ENCODE measurements around the gene FANCG. TPM values are rescaled to one million over a fixed set of nuclear protein-coding genes. Genes with fewer than 3 reads are reported as not detected.
A peak's percentile ranks its signal among the peaks of the same experiment; 100 is the strongest.

FANCG gene
- total RNA-seq, 1 donor from 2014 or later = 28.8 TPM

DNA sequence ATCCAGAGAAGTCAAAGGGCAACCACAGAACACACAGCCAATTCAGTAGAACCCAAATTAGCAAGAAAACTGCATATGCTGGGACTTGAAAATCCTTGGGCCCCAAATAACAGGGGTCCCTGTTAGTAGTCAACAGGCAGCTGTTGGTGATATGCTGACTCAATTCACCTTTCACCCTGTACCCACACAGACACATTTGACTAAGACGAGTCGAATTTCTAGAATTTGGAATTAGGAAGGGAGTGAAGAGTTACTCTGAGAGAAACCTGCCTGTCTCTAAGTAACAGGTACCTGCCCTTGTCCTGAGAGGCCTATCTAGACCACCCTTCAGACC lies 6.5 kb downstream of the FANCG start:
- ChIA-PET CTCF (no interaction called here), POLR2A (no interaction called here)
- no peaks in the 10 kb centered on the region for H3K9me3 Mint-ChIP-seq
- H3K36me3 Mint-ChIP-seq (ENCODE audit: low read depth) = peaks cover 38% of the 10 kb centered on the region
- peak overlapping the region; percentile 93 for H3K27ac Mint-ChIP-seq
- H3K4me1 Mint-ChIP-seq = peaks cover 43% of the 10 kb centered on the region
- intact Hi-C loops (cut with micrococcal nuclease) = no loop called here
- no peak for DNase-seq
- ATAC-seq (ENCODE audit: low read depth) = no peak
- TF ChIP-seq, protein P1, sequence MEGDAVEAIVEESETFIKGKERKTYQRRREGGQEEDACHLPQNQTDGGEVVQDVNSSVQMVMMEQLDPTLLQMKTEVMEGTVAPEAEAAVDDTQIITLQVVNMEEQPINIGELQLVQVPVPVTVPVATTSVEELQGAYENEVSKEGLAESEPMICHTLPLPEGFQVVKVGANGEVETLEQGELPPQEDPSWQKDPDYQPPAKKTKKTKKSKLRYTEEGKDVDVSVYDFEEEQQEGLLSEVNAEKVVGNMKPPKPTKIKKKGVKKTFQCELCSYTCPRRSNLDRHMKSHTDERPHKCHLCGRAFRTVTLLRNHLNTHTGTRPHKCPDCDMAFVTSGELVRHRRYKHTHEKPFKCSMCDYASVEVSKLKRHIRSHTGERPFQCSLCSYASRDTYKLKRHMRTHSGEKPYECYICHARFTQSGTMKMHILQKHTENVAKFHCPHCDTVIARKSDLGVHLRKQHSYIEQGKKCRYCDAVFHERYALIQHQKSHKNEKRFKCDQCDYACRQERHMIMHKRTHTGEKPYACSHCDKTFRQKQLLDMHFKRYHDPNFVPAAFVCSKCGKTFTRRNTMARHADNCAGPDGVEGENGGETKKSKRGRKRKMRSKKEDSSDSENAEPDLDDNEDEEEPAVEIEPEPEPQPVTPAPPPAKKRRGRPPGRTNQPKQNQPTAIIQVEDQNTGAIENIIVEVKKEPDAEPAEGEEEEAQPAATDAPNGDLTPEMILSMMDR (IDR thresholded peaks at IDR 0.05) = no peak
- no peaks in the 10 kb centered on the region for H3K27me3 Mint-ChIP-seq
- peak overlapping the region; percentile 89 for H3K4me3 Mint-ChIP-seq

- intact Hi-C loops (cut with micrococcal nuclease) = loop anchor here (1.0 kb wide), 9 partner anchors 8 to 743 kb away; partner anchors contain the start of genes CREB3, DNAJB5, HINT2 and PIGO
- Mint-ChIP-seq H3K27ac (peak within 1 kb of the TSS; percentile 93), H3K4me1 (peaks cover 44% of the 10 kb centered on the region), H3K4me3 (peak within 1 kb of the TSS; percentile 89), H3K27me3 (no peaks in the 10 kb centered on the region), H3K9me3 (no peaks in the 10 kb centered on the region), H3K36me3 (ENCODE audit: low read depth) (peaks cover 44% of the 10 kb centered on the region)
- POLR2A ChIA-PET = interaction anchor here (0.5 to 2.6 kb wide), 19 partner anchors 10 to 756 kb away, joined by 3 to 47 read pairs (median 6); partner anchors contain the start of genes ATOSB, DNAJB5, FAM221B and GALT
- ATAC-seq (ENCODE audit: low read depth) (peak; percentile 86), DNase-seq (peak; percentile 88)
- CTCF ChIA-PET = interaction anchor here (1.0 to 2.9 kb wide), 4 partner anchors 22 to 173 kb away, joined by 3 to 22 read pairs (median 8); partner anchors contain the start of genes PIGO and STOML2
- TF ChIP-seq, protein P1 (IDR thresholded peaks at IDR 0.05) = no peak
Measured at GRCh38 chr9:35072461-35073278, 7.1 kb downstream of the FANCG start, which contains the start of gene VCP. VCP (minus strand) TSS chr9:35072625; CDS start chr9:35072353, 272 bp downstream.

DNA sequence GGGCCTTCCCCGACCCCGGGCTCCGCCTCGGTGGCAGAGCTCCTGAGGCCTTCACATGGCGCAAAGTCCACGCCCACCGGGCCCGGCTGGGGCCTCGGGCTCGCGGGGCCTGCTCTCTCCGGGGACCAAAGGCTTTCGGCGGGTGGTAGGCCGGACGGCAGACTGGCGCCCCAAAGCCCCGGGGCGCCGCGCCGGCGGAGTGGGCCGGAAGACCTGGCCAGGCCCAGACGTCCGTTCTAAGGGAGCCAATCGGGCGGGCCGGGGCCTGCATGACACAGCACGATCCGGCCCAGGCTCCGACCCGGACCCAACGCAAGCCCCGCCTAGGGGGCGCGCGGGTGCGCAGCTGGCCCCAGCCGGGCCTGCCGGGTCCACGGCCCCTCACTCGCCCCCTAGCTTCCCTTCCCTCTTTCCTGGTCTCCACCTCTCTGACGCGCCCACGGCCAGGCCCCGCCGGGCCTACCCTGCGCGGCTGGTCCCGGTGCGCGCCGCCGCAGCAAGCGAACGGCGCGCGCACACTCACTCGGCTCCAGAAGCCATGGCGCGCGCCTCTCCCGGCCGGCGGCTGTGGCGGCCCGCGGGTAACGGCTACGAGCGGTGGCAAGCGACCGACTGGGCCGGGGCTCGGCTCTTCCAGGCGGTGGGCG lies 7.8 kb downstream of the FANCG start:
- ChIA-PET POLR2A (interaction anchor here (0.5 to 2.6 kb wide), 23 partner anchors 8 to 1024 kb away, joined by 3 to 47 read pairs (median 4); partner anchors contain the start of genes ATOSB, DNAJB5, FAM221B and FANCG), CTCF (interaction anchor here (1.0 to 2.9 kb wide), 7 partner anchors 8 to 172 kb away, joined by 3 to 22 read pairs (median 6); partner anchors contain the start of genes FANCG, PIGO and STOML2)
- Mint-ChIP-seq H3K4me1 (peaks cover 51% of the 10 kb centered on the region), H3K9me3 (no peaks in the 10 kb centered on the region), H3K4me3 (peak overlapping the region; percentile 89), H3K36me3 (ENCODE audit: low read depth) (peaks cover 51% of the 10 kb centered on the region), H3K27ac (peak overlapping the region; percentile 93), H3K27me3 (no peaks in the 10 kb centered on the region)
- TF ChIP-seq, protein P1 (IDR thresholded peaks at IDR 0.05) = no peak
- ATAC-seq (ENCODE audit: low read depth) (peak; percentile 63), DNase-seq (peak; percentile 80)
- intact Hi-C loops (cut with micrococcal nuclease) = loop anchor here (1.0 kb wide), 9 partner anchors 8 to 743 kb away; partner anchors contain the start of genes CREB3, DNAJB5, HINT2 and PIGO

- intact Hi-C loops (cut with micrococcal nuclease) = no loop called here
- POLR2A ChIA-PET = interaction anchor here (0.5 to 2.6 kb wide), 19 partner anchors 9 to 1023 kb away, joined by 3 to 47 read pairs (median 8); partner anchors contain the start of genes ATOSB, DNAJB5, FANCG and PIGO
- peak overlapping the region; percentile 89 for H3K4me3 Mint-ChIP-seq
- no peak for DNase-seq
- H3K27me3 Mint-ChIP-seq = no peaks in the 10 kb centered on the region
- H3K4me1 Mint-ChIP-seq = peaks cover 55% of the 10 kb centered on the region
- H3K9me3 Mint-ChIP-seq = no peaks in the 10 kb centered on the region
- H3K27ac Mint-ChIP-seq = peak overlapping the region; percentile 93
- peaks cover 57% of the 10 kb centered on the region for H3K36me3 Mint-ChIP-seq (ENCODE audit: low read depth)
- TF ChIP-seq, protein P1 (IDR thresholded peaks at IDR 0.05) = no peak
- no peak for ATAC-seq (ENCODE audit: low read depth)
- CTCF ChIA-PET = interaction anchor here (1.2 to 2.9 kb wide), 5 partner anchors 9 to 172 kb away, joined by 3 to 22 read pairs (median 10); partner anchors contain the start of genes FANCG and PIGO
Measured at GRCh38 chr9:35070823-35071813, 8.6 kb downstream of the FANCG start.

All from activated B cell treated with CpG ODN at 0.5 μM for 24 hours (primary cell).